ENCODE results near the gene TTLL11. TPM values are rescaled to one million over a fixed set of nuclear protein-coding genes. Genes with fewer than 3 reads are reported as not detected.

The TTLL11 gene
- total and polyA plus RNA-seq, 8 donors, result 3.4 to 7.5 (median 5.5) TPM

DNA sequence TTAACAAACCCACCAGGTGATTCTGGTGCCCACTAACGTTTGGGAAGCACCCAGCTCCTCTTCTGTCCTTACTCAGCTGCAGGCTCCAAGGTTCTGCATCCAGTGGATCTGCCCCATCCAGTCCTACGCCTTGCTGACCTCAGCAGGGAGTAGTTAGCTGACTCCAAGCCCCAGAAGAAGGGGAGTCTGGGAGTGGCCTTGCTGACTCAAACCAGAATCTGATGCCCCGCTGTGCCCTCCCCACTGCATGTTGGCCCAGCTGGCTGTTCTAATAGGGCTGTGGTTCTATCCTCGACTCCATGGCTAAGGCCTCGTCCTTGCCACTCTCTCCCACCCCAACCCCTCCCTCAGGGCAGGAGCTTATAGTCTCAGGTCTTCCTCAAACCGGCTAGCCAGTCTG, 136.3 kb downstream of the TTLL11 start:
- 84 to 90% methylated on average over 6 of the region's 6 CpGs for WGBS, 2 donors
- Histone ChIP-seq H3K36me3 (no peaks in the 10 kb centered on the region), H3K27ac (no peak overlapping the region), H3K27me3 (no peaks in the 10 kb centered on the region), H3K9me3 (no peaks in the 10 kb centered on the region), H3K4me1 (no peaks in the 10 kb centered on the region), H3K4me3 (no peak overlapping the region)
- ATAC-seq (no peak), FAIRE-seq (no peak), DNase-seq (no peak)
- TF ChIP-seq, protein P1, sequence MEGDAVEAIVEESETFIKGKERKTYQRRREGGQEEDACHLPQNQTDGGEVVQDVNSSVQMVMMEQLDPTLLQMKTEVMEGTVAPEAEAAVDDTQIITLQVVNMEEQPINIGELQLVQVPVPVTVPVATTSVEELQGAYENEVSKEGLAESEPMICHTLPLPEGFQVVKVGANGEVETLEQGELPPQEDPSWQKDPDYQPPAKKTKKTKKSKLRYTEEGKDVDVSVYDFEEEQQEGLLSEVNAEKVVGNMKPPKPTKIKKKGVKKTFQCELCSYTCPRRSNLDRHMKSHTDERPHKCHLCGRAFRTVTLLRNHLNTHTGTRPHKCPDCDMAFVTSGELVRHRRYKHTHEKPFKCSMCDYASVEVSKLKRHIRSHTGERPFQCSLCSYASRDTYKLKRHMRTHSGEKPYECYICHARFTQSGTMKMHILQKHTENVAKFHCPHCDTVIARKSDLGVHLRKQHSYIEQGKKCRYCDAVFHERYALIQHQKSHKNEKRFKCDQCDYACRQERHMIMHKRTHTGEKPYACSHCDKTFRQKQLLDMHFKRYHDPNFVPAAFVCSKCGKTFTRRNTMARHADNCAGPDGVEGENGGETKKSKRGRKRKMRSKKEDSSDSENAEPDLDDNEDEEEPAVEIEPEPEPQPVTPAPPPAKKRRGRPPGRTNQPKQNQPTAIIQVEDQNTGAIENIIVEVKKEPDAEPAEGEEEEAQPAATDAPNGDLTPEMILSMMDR (IDR thresholded peaks at IDR 0.05), result no peak
- intact Hi-C loops (cut with DNase I), result no loop called here

DNA sequence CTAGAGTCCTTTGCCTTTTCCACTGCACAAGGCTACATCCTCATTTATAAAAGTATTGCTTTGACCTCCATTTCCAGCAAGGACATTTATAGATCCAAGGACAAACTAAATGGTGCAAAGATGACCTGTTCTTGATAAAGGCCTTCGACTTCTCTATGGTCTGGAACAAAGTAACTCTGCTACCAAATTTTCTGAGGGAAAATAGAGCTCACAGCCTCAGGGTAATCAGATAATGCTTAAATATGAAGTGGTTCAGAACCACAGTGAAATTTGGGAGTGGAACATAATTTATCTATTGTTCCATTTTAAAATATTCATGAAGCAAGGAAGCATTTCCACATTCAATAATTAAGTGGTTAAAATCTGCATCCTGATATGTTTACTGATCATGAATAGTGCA, 137.5 kb downstream of the TTLL11 start:
- ATAC-seq, result no peak

DNA sequence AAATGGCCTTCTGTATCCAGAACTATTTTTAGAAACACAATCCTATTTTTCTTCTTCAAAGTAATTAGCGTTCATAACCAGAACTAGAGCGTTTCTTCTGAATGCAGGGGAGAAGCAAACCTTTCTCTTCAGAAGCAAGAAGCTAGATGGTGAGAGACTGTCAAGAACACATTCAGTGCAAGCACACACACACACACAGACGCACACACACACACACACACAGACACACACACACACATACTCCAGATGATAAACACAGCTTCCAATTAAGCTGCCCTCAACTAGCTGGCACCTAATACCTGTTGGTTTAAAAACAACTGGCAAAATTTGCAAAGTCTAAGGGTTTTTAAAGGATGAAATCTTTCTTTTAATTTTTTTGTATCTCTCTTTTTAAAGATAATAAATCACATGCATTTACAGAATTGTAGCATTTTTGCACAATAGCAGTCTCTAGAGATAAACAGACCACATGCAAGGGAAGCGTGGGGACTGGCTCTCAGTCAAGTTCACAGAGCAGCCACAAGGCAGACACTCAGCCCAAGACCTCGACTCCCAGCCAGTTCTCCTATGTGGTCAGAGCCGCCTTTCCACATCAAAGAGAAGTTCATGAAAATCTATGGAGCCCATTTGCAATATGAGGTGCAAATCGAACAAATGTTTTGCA, 138.5 kb downstream of the TTLL11 start:
- no peaks in the 10 kb centered on the region for H3K4me1 ChIP-seq
- H3K27me3 ChIP-seq, result no peaks in the 10 kb centered on the region
- 79% methylated on average over 7 of the region's 7 CpGs for WGBS, 2 donors
- H3K9me3 ChIP-seq, result no peaks in the 10 kb centered on the region
- FAIRE-seq (no peak), ATAC-seq (peak in 3 of 4 donors; percentile 44 to 56 (median 52)), DNase-seq (peak in 1 of 6 donors; percentile 20)
- no peak overlapping the region for H3K27ac ChIP-seq
- TF ChIP-seq, protein P1 (IDR thresholded peaks at IDR 0.05), result no peak
- no peaks in the 10 kb centered on the region for H3K36me3 ChIP-seq
- intact Hi-C loops (cut with DNase I), result no loop called here
- no peak overlapping the region for H3K4me3 ChIP-seq

More for the DNA sequence above, 137.5 kb downstream of the TTLL11 start:
- DNase-seq (no peak), FAIRE-seq (no peak)
- Histone ChIP-seq H3K4me1 (no peaks in the 10 kb centered on the region), H3K27ac (no peak overlapping the region), H3K9me3 (no peaks in the 10 kb centered on the region), H3K4me3 (no peak overlapping the region), H3K36me3 (no peaks in the 10 kb centered on the region), H3K27me3 (no peaks in the 10 kb centered on the region)
- 63 to 74% methylated on average over 1 of the region's 1 CpG for WGBS, 2 donors
- intact Hi-C loops (cut with DNase I), result no loop called here
- TF ChIP-seq, protein P1 (IDR thresholded peaks at IDR 0.05), result no peak

DNA sequence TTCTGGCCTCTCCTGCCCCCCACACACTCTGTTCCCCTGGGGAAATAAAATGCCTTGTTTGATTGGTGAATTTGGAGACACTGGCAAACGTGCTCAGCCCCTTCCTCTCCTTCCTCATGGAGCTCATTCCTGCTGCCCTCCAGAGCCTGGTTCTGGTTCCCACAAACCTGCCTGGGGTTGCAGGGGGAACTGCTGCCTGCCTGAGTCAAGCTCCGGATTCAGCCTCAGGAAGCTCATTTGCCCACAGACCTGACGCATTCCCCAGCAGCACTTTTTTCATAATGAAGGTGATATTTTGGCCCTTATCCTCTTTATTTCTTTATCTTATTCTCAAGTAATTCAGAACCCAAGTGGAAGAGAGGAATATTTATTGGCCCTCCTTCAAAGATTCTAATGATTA, 140.5 kb downstream of the TTLL11 start:
- intact Hi-C loops (cut with DNase I), result no loop called here
- Histone ChIP-seq H3K9me3 (no peaks in the 10 kb centered on the region), H3K36me3 (no peaks in the 10 kb centered on the region), H3K4me1 (no peaks in the 10 kb centered on the region), H3K27ac (no peak overlapping the region), H3K4me3 (no peak overlapping the region), H3K27me3 (no peaks in the 10 kb centered on the region)
- TF ChIP-seq, protein P1 (IDR thresholded peaks at IDR 0.05), result no peak
- DNase-seq (no peak), ATAC-seq (no peak), FAIRE-seq (no peak)
- WGBS, 2 donors, result 86 to 88% methylated on average over 3 of the region's 3 CpGs

DNA sequence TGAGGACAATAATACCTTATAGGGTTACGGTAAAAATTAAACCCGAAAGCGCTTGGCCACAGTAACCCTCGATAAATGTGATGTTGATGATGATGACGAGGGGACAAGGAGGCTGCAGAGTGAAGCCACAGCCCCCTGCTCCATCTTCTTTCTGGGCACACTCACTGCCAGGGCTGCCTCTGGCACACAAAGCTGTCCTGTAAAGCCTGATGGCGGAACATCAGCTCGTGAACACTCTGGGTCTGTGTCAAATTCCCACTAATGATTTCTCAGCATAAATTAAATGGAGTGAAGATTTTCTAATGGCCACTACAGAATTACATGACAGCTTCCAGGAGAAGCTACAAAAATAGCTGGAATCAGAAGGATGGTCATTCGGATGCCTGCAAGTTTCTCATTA, 142.2 kb downstream of the TTLL11 start:
- Histone ChIP-seq H3K27ac (no peak overlapping the region), H3K4me3 (no peak overlapping the region), H3K4me1 (no peaks in the 10 kb centered on the region), H3K9me3 (no peaks in the 10 kb centered on the region), H3K27me3 (no peaks in the 10 kb centered on the region), H3K36me3 (no peaks in the 10 kb centered on the region)
- ATAC-seq (no peak), DNase-seq (no peak), FAIRE-seq (no peak)
- intact Hi-C loops (cut with DNase I), result no loop called here
- TF ChIP-seq, protein P1 (IDR thresholded peaks at IDR 0.05), result no peak
- WGBS, 2 donors, result 90 to 93% methylated on average over 8 of the region's 8 CpGs

Measured in pancreas (tissue), 10 donors.